Measurements from ENCODE around the gene SMIM15.

DNA sequence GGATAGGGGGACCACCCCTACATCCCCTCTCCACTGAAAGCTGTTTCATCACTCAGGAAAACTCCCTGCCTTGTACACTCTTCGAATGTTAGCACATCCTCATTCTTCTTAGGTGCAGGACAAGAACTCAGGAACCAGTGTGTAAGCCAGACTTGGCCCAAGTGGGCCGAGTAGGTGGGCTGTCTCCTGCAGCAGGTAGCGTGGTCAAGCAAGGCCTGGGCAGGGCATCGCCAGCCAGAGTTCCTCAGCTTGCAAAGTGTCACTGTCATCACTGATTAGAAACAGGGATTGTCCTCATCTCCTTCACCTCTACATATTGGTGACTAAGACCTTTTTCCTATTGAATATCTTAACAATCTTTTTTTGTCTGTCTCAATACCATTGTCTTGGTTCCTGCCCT, 22.3 kb downstream of the SMIM15 start:
- TF ChIP-seq, protein P1, sequence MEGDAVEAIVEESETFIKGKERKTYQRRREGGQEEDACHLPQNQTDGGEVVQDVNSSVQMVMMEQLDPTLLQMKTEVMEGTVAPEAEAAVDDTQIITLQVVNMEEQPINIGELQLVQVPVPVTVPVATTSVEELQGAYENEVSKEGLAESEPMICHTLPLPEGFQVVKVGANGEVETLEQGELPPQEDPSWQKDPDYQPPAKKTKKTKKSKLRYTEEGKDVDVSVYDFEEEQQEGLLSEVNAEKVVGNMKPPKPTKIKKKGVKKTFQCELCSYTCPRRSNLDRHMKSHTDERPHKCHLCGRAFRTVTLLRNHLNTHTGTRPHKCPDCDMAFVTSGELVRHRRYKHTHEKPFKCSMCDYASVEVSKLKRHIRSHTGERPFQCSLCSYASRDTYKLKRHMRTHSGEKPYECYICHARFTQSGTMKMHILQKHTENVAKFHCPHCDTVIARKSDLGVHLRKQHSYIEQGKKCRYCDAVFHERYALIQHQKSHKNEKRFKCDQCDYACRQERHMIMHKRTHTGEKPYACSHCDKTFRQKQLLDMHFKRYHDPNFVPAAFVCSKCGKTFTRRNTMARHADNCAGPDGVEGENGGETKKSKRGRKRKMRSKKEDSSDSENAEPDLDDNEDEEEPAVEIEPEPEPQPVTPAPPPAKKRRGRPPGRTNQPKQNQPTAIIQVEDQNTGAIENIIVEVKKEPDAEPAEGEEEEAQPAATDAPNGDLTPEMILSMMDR (conservative IDR thresholded peaks at IDR 0.05; ENCODE audit: low read depth, low read length) = no peak
- no peak for TF ChIP-seq POLR2A (IDR thresholded peaks at IDR 0.05; ENCODE audit: low read depth, low read length)
- no peak for TF ChIP-seq FOS (IDR thresholded peaks at IDR 0.05; ENCODE audit: low read depth, low read length)
- TF ChIP-seq, protein P2, sequence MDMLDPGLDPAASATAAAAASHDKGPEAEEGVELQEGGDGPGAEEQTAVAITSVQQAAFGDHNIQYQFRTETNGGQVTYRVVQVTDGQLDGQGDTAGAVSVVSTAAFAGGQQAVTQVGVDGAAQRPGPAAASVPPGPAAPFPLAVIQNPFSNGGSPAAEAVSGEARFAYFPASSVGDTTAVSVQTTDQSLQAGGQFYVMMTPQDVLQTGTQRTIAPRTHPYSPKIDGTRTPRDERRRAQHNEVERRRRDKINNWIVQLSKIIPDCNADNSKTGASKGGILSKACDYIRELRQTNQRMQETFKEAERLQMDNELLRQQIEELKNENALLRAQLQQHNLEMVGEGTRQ (IDR thresholded peaks at IDR 0.05; ENCODE audit: low read depth, low read length) = no peak
